ENCODE measurements around the gene MMP14.

DNA sequence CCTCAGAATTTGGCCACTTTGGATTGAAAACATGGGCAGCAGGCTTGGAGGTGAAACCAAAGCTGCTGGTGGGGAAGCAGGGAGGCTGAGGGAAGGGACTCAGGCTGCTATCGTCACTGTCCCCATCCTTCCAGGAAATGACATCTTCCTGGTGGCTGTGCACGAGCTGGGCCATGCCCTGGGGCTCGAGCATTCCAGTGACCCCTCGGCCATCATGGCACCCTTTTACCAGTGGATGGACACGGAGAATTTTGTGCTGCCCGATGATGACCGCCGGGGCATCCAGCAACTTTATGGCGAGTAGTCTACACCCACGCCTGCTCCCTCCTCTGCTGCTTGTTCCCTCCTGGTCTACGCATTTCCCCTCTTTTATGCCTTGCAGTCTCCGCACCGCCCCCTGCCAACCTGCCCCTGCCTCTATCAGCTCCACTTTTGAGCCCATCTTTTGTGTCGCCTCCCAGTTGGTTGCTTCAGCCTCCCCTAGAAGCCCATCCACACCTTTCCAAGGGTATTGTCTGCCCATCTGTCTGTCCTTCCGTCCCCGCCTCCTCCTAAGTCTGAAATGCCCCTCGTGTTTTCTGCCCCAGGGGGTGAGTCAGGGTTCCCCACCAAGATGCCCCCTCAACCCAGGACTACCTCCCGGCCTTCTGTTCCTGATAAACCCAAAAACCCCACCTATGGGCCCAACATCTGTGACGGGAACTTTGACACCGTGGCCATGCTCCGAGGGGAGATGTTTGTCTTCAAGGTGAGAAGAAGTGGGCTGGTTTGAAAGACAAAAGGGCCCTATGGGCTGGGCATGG is 6.9 kb downstream of the MMP14 start:
- TF ChIP-seq, protein P1, sequence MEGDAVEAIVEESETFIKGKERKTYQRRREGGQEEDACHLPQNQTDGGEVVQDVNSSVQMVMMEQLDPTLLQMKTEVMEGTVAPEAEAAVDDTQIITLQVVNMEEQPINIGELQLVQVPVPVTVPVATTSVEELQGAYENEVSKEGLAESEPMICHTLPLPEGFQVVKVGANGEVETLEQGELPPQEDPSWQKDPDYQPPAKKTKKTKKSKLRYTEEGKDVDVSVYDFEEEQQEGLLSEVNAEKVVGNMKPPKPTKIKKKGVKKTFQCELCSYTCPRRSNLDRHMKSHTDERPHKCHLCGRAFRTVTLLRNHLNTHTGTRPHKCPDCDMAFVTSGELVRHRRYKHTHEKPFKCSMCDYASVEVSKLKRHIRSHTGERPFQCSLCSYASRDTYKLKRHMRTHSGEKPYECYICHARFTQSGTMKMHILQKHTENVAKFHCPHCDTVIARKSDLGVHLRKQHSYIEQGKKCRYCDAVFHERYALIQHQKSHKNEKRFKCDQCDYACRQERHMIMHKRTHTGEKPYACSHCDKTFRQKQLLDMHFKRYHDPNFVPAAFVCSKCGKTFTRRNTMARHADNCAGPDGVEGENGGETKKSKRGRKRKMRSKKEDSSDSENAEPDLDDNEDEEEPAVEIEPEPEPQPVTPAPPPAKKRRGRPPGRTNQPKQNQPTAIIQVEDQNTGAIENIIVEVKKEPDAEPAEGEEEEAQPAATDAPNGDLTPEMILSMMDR (IDR thresholded peaks at IDR 0.05 in 2 of 3, conservative IDR thresholded peaks at IDR 0.05 in 1 of 3; ENCODE audit: borderline replicate concordance in 1 of 3, insufficient read depth in 1 of 3, low read depth in 2 of 3, low read length in 2 of 3) = no peak
- TF ChIP-seq POLR2AphosphoS5 (IDR thresholded peaks at IDR 0.05; ENCODE audit: low read depth, low read length) (no peak), POLR2A (IDR thresholded peaks at IDR 0.05; ENCODE audit: borderline replicate concordance, extremely low read depth, insufficient read depth, insufficient read length) (no peak), JUND (IDR thresholded peaks at IDR 0.05) (no peak)
